GM18520 (cell line): ENCODE measurements around the gene INAFM2.
A peak's percentile ranks its signal among the peaks of the same experiment; 100 is the strongest.

Experiments
- ATAC-seq: cut with Tn5 transposase; IDR thresholded peaks from one replicate; pipeline ENCODE4 v1.9.1; 2021; ENCODE audit not compliant: unreplicated experiment

Gene INAFM2

DNA sequence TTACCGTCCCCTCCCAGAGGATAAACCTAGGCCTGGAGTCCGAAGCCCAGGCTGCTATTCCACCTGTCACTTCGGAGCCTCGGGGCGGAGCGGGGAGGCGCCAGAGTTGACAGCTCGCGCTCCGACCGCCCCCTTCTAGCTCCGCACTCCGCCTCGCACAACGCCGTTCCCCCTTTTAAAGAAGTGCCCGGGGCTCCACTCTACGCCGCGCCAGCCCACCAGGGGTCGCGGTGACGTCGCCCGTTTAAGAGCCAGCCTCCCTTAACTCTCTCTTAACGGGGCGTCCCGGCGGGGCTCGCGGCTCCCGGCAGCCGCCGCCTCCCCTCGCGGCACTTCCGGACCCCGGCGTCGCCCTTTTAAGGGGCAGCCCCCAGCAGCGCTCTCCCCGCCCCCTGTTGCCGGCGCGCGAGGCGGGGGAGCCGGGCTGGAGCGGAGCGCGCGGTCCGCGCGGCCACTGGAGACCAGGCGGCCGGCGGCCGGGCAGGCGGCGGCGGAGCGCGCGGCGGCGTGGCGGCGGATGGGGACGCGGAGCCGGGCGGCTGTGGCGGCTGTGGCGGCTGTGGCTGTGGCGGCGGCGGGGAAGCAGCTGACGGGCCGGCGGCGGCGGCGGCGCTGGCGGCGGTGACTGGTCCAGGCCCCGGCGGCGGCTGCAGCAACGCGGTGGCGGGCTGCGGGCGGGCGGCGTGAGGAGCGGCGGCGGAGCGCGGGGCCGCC, at the start of gene INAFM2:
Gene INAFM2 (plus strand): TSS at position 454 of the 714 bp plus-strand sequence. CDS start 364 bp downstream, outside the sequence.
- peak; percentile 86 for ATAC-seq

DNA sequence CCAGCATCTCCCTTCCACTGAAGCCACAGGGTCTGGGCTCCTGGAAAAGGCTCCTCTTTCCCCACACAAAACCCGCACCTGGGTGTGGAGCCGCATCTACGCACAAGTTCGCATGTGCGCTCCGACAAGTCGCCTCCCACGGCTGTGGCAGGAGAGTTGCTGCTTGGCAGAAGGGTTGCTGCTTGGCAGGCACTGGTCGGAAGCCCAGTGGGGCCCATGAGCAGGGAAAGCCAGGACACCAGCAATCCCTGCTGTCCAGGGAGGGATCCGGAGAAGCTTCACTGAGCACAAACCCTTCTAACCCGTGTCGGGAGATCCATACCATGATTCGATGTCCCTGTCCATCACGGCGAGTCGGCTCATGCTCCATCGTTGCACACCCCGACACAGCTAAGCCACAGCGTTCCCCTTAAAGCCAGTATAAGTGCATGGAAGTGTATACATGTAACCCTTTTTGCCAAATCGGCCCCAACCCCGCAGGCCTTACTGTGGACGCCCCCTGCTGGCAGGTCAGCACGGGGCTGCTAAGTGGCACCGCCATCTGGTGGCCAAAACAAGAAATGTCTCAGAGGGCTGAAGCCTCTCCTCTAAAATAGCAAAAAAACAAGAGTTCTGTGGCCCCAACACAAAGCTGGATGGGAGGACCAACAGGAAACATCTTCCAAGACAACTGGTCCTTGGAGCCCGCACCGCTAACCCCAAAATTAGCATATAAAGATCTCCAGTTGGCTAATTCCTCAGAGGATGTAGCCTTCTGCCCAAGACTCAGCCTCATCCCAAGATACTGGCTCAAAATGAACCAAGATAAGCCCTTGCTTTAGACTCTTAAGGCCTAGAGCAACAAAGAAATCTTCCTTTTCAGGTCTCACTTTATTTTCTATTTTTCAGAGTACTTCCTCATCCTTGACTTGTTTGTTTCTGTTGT, 48.9 kb upstream of the INAFM2 start:
- ATAC-seq, result peak; percentile 48

DNA sequence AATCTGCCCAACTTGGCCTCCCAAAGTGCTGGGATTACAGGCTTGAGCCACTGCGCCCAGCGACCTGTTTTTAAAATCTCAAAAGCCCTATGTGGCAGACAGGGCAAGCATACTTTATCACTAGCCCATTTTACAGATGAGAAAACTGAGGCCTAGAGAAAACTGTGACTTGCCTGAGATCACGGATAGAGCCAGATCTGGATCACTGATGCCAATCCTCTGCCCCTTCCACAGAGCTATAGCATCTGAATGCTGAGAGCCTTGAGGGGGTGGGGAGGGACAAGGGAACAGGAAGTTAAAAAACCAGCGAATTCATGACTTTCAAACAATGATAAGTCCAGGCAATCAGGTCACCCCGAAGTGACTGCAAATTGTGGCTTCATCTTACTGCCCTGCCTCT, 48.0 kb upstream of the INAFM2 start:
- ATAC-seq, result no peak

DNA sequence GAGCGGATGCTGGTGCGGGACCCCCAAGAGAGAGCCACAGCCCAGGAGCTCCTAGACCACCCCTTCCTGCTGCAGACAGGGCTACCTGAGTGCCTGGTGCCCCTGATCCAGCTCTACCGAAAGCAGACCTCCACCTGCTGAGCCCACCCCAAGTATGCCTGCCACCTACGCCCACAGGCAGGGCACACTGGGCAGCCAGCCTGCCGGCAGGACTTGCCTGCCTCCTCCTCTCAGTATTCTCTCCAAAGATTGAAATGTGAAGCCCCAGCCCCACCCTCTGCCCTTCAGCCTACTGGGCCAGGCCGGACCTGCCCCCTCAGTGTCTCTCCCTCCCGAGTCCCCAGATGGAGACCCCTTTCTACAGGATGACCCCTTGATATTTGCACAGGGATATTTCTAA, 47.5 kb upstream of the INAFM2 start:
- no peak for ATAC-seq

DNA sequence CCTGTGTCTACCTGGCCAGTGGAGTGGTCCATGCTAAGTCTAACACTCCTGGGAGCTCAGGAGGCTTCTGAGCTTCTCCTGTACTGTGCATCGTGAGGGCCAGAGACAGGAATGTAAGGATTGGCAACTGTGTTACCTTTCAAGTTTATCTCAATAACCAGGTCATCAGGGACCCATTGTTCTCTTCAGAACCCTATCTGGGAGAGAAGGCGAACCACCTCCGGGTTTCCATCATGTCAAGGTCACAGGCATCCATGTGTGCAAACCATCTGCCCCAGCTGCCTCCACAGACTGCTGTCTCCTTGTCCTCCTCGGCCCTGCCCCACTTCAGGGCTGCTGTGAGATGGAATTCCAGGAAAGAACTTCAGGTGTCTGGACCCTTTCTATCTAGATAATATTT, 46.6 kb upstream of the INAFM2 start:
- ATAC-seq, result no peak

DNA sequence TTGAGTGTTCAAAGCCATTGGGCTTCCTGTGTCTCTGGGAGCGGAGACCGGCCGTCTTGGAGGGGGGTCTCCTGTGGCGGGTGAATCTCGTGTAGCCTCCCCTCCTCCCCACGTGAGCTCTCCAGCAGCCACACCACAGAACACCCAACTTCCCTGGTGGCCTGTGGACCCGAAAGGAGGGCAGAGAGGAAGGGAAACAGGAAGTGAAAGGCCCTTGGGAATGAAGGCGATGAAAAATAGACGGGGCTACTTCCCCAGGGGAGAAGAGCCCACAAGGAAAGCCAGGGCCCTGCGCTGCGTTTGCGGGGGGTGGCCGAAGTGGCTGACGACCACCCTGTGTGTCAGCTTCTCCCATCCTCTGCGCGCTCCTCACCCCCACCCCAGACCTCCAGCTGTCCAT, 46.0 kb upstream of the INAFM2 start:
- ATAC-seq, result no peak

DNA sequence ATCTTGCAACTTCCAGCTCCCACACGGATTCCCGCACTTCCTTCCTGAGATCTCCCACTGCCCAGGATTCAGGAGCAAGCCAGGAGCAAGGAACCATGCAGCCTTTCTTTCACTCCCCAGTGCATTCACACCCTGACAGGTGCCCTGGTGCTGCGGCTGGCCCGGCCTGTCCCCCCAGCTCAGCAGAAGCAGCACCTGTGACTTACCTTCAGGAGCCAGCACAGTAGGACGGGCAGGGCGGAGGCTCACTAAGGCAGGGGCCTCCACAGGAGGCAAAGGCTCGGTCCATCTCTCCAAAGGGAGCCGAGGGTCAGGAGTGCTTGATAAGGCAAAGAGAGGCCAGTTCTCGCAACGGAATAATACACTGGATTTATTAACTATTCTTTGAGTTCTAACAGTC, 45.5 kb upstream of the INAFM2 start:
- no peak for ATAC-seq

DNA sequence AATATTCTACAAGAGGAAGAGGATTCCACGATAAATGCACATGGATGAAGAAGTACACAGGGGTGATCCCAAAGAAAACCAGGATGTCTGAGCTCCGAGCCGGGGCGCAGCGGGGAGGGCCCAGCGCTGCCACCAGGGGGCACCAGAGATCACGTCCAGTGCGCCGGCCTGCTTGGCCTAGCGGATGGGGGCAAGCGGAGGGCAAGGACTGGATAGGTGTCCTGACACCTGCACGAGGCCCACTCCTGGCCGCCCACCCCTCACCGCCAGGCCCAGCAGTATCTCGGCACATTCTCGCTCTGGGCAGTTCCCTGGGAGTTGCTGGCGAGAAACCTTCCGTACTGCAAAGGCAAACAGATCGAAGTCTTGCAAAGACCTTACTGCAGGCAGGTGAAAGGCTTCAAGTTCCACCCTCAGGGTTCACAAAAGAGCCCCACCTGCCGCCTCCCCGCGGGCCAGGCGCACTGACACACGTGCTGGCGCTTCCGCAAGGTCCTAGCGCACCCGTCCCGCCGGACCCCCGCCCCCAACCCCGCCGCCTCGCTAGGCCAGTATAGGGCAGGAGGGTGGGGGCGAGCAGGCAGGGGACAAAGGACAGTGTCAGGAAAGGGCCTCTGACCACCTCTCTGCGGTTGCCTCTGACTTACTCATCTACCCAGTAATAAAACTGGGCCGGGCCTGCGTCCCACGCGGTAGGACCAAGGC, 43.9 kb upstream of the INAFM2 start:
- ATAC-seq, result no peak

DNA sequence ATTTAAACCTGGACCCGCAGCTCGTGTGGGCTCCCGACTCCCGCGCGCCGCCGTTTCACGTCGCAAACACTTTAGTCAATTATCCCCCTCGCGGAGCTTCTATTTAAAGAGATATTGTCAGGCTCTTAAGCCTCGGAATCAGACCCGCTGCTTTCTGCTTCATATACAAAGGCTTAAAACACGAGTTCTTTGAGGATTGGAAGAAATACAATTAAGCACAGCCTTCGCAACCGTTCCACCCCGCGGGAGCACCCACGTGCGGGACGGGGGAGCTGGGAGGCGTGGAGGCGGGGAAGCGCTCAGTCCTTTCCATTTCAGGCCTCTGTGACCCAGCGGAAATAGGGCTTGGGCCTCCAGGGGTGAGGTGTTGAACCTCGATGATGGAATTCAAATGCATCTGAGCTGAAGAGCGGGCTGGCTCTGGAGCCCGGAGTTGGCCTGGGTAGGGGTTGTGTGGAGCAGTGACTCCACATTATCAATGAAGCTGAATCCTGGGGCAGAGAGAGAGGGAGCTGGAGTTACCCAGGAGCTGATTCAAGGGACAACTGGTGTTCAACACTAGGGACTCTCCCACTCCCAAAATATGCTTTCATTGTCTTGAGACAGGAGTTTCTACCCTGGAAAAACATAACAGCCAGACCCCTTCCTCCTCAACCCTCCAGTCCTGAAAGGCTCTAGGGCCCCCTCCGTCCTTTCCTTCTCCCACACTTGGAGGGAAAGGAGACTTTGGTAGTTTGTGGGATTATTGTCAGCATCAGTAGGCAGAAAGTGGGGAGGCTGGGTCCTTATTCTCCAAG, 43.0 kb upstream of the INAFM2 start:
- ATAC-seq, result no peak

DNA sequence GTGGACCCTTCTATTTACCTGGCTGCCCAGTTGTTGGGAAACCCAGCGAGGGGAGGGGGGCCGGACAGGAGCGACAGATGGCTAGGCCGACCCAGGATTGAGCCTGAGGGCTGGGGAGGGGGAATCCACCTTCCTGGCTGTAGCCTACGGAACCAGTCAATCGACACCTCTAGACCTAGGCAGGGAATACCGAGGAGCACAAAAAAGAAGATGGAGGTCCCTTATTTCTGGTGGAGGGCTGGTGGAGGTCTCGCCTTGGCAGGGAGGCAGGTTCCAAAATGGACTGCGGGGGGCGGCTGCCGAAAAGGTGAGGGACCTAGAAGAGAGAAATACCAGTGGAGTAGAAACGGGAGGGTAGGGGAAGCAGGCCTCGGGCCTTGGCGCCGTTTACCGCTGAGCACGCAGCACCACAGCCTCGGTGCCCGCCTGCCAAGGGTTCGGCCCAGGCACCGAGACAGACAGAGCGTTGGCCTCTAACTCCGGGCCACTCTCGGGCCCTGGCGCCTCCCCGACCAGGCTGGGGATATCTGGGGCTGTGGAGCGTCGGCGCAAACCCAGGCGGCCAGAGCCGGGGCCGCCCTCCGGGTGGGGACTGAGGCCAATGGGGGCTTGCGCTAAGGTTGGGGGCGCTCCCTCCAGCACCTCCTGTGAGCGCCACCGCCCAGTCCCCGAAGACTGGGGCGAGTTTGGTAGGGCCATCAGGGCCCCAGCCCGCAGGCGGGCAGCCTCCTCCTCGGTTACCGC, 42.3 kb upstream of the INAFM2 start:
- ATAC-seq, result no peak

DNA sequence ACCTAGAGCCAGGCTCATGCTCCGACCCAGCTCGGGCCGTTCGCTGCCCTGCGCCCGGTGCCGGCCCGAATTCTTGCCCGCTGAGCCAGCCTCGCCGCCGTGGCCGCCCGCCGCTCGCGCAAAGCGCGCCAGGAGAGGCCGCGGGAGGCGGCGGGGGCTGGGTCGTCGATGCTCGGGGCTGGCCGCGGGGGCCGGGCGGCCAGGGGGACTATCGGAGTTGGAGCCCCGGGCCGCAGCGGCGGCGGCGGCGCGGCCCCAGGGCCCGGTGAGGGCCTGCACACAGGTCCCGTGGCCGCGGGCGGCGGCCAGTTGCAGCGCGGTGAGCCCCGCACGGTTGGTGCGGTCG, 41.7 kb upstream of the INAFM2 start:
- no peak for ATAC-seq

DNA sequence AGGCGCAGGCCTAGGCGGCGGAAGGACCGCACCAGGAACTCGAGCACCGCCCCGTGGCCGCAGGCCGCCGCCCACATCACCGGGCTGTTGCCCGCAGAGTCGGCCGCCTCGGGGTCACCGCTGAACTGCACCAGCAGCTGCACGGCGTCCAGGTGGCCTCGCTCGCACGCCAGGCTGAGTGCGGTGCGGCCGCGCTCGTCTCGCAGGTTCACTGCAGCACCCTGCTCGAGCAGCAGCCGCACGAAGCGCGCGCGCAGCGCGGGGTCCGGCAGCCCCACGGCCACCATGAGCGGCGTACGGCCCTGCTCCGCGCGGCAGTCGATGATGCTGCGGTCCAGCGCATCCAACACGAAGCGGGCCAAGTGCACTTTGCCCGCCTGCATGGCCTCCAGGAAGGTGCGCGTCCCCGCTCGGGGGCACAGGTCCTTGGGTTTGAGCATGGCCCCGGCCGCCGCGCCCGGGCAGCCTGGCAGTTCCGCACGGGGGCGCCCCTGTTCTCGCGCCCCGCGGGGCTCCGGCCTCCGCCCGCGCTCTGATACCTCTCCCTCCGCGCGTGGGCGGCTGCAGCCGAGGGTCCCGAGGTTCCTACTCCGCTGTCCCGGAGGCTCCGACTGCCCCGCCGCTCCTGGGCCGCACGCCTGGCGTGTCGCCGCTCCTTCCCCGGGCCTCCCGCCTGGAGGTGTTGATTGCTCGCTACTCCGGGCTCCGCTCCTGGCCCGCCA, 41.2 kb upstream of the INAFM2 start:
- no peak for ATAC-seq

DNA sequence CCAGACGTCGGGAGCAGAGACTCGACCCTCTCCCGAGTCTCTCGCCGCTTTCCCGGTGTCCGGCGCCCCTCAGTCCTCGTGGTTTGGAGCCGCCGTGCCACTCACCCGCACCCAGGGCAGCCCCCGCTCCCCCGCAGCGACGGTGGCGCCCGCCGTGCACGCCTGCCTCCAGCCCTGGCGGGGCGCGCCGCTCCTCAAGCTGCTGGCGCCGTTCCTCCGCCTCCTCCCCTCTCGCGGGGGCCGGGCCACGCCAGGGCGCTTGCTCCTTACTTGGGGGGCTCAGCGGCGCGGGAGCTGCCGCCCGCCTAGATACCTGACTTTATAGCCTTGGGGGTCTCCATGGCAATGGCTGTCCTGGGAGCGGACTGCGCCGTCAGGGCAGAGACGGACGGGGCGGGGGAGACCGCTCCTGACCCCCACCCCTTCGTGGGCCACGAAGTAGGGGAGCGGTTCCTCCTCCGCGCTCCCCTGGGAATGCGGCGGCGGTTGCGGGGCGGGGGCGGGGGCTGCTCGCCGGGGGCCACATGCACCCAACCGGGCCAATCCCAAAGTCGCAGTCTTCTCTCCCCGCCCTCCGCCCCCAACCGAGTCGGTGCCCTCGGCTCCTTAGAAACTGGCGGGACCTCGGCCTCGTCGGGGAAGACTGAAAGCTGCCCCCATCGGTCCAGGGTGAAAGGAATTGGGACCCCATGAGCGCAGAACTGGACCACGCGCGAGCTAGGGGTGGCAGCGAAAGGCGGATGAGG, 40.5 kb upstream of the INAFM2 start, which contains the start of gene ANKRD63:
Gene ANKRD63 (minus strand): TSS at position 196 of the 746 bp plus-strand sequence. CDS start 478 bp downstream, outside the sequence.
- no peak for ATAC-seq

DNA sequence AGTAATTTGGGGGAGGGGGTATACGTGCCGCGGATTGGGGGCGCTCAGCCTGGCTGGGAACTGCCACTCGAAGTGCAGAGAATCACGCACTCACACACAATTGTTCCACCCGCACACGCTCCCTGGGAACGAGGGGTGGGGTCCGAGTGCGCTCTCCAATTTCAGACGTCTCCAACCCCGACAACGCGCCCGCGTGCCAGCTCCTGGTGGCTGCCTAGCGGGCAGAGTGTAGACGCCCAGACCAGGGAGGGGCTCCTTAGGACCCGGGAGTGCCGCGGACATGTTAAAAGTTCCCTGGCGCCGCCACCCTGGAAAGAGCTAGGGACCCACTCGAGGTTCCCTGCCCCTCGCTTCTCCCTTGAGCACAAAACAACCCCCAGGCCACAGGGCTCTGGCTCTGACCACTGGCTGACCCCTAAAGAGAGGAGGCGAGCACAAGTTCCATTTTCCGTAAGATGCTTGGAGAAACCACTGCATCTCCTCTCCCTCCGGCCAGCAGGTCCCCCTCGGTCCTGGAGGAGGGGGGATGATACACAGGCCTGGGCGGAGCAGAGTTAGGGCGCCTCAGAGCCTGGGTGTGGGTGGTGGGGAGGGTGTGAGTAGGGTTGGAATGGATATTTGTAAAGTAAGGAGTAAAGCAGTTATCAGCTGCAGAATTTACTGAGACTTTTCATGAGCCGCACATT, 39.7 kb upstream of the INAFM2 start:
- no peak for ATAC-seq

DNA sequence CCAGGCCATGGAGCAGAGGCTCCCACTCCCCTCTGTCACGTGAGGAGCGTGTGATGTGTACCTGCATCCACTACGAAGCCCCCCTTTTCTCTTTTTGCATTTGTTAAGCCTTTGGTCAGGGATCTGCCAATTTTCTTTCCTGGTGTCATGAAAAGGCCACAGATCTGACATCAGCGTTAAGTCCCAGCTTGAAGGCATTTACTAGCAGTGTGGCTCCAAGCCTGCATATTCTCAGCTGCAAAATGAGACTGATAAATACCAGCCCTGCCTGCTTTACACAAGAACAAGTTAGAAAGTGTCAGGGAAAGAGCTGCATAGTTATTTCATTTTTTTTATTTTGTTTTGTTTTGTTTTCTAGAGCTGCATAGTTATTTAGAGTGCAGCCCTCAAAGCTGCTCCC, 38.3 kb upstream of the INAFM2 start:
- no peak for ATAC-seq

DNA sequence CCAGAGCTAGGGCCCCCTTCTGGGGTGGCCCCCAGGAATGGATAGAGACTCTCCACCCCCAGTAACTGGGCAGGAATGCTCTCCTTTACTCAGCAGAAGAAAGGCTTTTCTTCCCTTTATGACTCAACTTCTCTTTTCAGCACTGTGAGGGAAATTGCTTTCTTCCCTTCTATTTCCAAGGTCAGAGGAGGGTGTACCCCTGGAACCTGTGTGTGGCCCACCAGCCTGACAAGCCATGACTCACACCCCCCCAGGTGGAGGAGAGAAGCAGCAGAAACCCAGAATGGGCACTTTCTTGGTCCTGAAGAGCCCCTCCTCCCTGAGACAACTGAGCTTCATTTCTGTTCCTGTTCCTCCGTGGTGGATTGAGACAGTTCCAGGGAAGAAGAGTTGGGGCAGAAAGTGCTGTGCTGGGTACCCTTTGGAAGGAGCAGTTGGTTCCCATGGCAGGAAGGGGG, 37.9 kb upstream of the INAFM2 start:
- ATAC-seq, result no peak

DNA sequence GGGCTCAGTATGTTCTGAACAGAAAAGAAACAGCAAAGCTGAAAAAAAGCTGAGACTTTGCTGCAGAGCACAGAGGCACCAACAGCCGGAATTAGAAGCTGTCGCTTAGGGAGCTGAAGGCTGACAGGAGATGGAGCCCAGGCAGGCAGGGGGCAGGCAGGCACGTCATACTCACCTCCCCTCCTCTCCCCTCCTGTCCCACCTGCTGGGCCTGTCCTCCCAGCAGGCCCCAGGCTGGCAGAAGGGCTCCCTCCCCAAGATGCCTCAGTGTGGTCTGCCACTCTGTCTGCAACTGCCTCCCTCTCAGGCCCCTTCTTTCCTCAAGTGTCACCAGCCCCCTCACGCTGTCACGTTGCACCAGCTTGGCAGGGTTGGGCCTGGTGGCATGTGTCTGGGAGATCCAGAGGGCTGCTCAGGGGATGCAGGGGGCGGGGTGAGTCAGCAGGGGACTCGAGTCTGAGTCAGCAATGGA, 37.4 kb upstream of the INAFM2 start:
- ATAC-seq, result no peak

DNA sequence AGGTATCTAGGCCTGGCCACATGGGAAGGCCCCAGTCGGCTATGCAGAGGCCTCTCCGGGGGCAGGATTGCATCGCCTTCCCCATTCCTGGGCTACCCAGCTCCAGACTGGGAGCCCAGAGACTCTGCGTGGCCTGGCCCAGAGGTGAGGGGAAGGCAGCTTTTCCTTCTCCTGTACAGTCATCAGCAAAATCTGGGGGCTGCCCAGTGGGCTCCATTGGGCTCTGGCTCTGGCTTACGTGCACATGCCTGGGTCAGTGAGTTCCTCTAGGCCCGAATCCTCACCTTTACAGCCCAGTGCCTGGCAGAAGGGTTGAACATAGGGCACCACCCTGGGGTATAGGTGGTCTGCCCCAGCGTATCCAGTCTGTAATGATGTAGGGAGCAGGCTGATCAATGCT, 36.7 kb upstream of the INAFM2 start:
- ATAC-seq, result no peak
